H9 (cell line): ENCODE data around the gene PRG2. TPM values are rescaled to one million over a fixed set of nuclear protein-coding genes. Genes with fewer than 3 reads are reported as not detected.

ENCODE experiments used
- DNase-seq: peaks from one replicate; pipeline ENCODE4 v3.0.0-alpha.2; 2017
- H2AFZ ChIP-seq: one replicate; pipeline ENCODE4 v1.6.1; 2013; ENCODE audit warnings: mild to moderate bottlenecking, low read length, control low read depth, moderate library complexity
- H2AK5ac ChIP-seq: 2 replicates; pipeline ENCODE4 v1.6.1; 2013; ENCODE audit warnings: low read length, control low read depth, mixed read lengths; ENCODE audit not compliant: insufficient read length
- H2BK120ac ChIP-seq: one replicate; pipeline ENCODE4 v1.6.1; 2013; ENCODE audit warnings: low read depth, mild to moderate bottlenecking, low read length, control low read depth, inconsistent platforms; ENCODE audit not compliant: poor library complexity, severe bottlenecking
- H2BK12ac ChIP-seq: 2 replicates; pipeline ENCODE4 v1.6.1; 2013; ENCODE audit warnings: low read length, control low read depth, mixed read lengths, low read depth; ENCODE audit not compliant: insufficient read length
- H2BK15ac ChIP-seq: 2 replicates; pipeline ENCODE4 v1.6.1; 2013; ENCODE audit warnings: low read depth, low read length, control low read depth
- H2BK20ac ChIP-seq: one replicate; pipeline ENCODE4 v1.6.1; 2013; ENCODE audit warnings: low read depth, mild to moderate bottlenecking, low read length, control low read depth, inconsistent platforms; ENCODE audit not compliant: poor library complexity, severe bottlenecking
- H2BK5ac ChIP-seq: 2 replicates; pipeline ENCODE4 v1.6.1; 2013; ENCODE audit warnings: low read length, control low read depth, mixed read lengths; ENCODE audit not compliant: insufficient read length
- H3K14ac ChIP-seq: 2 replicates; pipeline ENCODE4 v1.6.1; 2013; ENCODE audit warnings: low read length, control low read depth; ENCODE audit not compliant: insufficient read depth
- H3K18ac ChIP-seq: 2 replicates; pipeline ENCODE4 v1.6.1; 2013; ENCODE audit warnings: low read depth, mild to moderate bottlenecking, mixed read lengths, low read length, control low read depth; ENCODE audit not compliant: insufficient read length
- H3K23ac ChIP-seq: 2 replicates; pipeline ENCODE4 v1.6.1; 2013; ENCODE audit warnings: low read length, control low read depth, mixed read lengths, low read depth; ENCODE audit not compliant: insufficient read length
- H3K23me2 ChIP-seq: 2 replicates; pipeline ENCODE4 v1.6.1; 2013; ENCODE audit warnings: low read depth, mild to moderate bottlenecking, mixed read lengths, low read length, control low read depth; ENCODE audit not compliant: insufficient read length, poor library complexity, severe bottlenecking
- H3K27ac ChIP-seq: 2 replicates; pipeline ENCODE4 v1.5.1; 2013; ENCODE audit warnings: low read length, control low read depth, mixed read lengths, low read depth; ENCODE audit not compliant: insufficient read length
- H3K27me3 ChIP-seq: 2 replicates; pipeline ENCODE4 v1.6.1; 2013; ENCODE audit warnings: low read length, control low read depth, inconsistent platforms; ENCODE audit not compliant: insufficient read depth
- H3K4ac ChIP-seq: 2 replicates; pipeline ENCODE4 v1.6.1; 2013; ENCODE audit warnings: low read depth, mild to moderate bottlenecking, control low read depth, inconsistent platforms, low read length, moderate library complexity
- H3K4me1 ChIP-seq: 2 replicates; pipeline ENCODE4 v1.6.1; 2013; ENCODE audit warnings: low read length, control low read depth, inconsistent platforms; ENCODE audit not compliant: insufficient read depth
- H3K4me2 ChIP-seq: 2 replicates; pipeline ENCODE4 v1.6.1; 2013; ENCODE audit warnings: low read length, control low read depth, mixed read lengths; ENCODE audit not compliant: insufficient read length, insufficient read depth
- H3K56ac ChIP-seq: 2 replicates; pipeline ENCODE4 v1.6.1; 2013; ENCODE audit warnings: low read depth, mild to moderate bottlenecking, mixed read lengths, low read length, control low read depth; ENCODE audit not compliant: insufficient read length
- H3K79me1 ChIP-seq: 2 replicates; pipeline ENCODE4 v1.6.1; 2013; ENCODE audit warnings: low read depth, mild to moderate bottlenecking, moderate library complexity, low read length, control low read depth, inconsistent platforms; ENCODE audit not compliant: insufficient read depth, poor library complexity, severe bottlenecking
- H3K79me2 ChIP-seq: 2 replicates; pipeline ENCODE4 v1.6.1; 2013; ENCODE audit warnings: low read length, control low read depth, inconsistent platforms; ENCODE audit not compliant: insufficient read depth
- H3K9ac ChIP-seq: 2 replicates; pipeline ENCODE4 v1.6.1; 2013; ENCODE audit warnings: low read length, control low read depth, mixed read lengths; ENCODE audit not compliant: insufficient read length; ENCODE audit errors: extremely low read depth
- H3K9me3 ChIP-seq: one replicate; pipeline ENCODE4 v1.6.1; 2013; ENCODE audit warnings: low read depth, low read length, inconsistent platforms; ENCODE audit not compliant: control insufficient read depth
- H3T11ph ChIP-seq: one replicate; pipeline ENCODE4 v1.6.1; 2013; ENCODE audit warnings: mild to moderate bottlenecking, low read length, control low read depth, inconsistent platforms
- H4K20me1 ChIP-seq: one replicate; pipeline ENCODE4 v1.6.1; 2013; ENCODE audit not compliant: control insufficient read depth, insufficient read length, insufficient read depth
- H4K5ac ChIP-seq: 2 replicates; pipeline ENCODE4 v1.6.1; 2013; ENCODE audit warnings: low read depth, mild to moderate bottlenecking, mixed read lengths, low read length, control low read depth; ENCODE audit not compliant: insufficient read length
- H4K8ac ChIP-seq: replicated peaks from 2 replicates; pipeline ENCODE4 v1.6.1; 2013; ENCODE audit warnings: low read length, control low read depth, mixed read lengths, low read depth; ENCODE audit not compliant: insufficient read length
- H4K91ac ChIP-seq: 2 replicates; pipeline ENCODE4 v1.6.1; 2013; ENCODE audit warnings: low read depth, mild to moderate bottlenecking, moderate library complexity, mixed read lengths, low read length, control low read depth; ENCODE audit not compliant: insufficient read length
- H3K27ac Mint-ChIP-seq, 3 experiments: 2 replicates in 2 of 3; 3 replicates in 1 of 3; pipeline ENCODE4 v1.8.0; 2020 to 2021; ENCODE audit warnings: mixed read lengths in 3 of 3, mild to moderate bottlenecking in 1 of 3, moderate library complexity in 1 of 3
- H3K27me3 Mint-ChIP-seq: 2 replicates; pipeline ENCODE4 v1.8.0; 2021; ENCODE audit warnings: low read depth, mild to moderate bottlenecking, moderate library complexity, mixed read lengths
- H3K36me3 Mint-ChIP-seq, 3 experiments: 2 replicates in 2 of 3; 3 replicates in 1 of 3; pipeline ENCODE4 v1.8.0; 2020 to 2021; ENCODE audit warnings: low read depth in 3 of 3, mixed read lengths in 3 of 3; ENCODE audit not compliant: insufficient read depth in 1 of 3
- H3K4me1 Mint-ChIP-seq, 2 experiments: 2 replicates each; pipeline ENCODE4 v1.8.0; 2020; ENCODE audit warnings: mixed read lengths in 2 of 2
- H3K4me3 Mint-ChIP-seq, 2 experiments: 2 replicates in 1 of 2; 3 replicates in 1 of 2; pipeline ENCODE4 v1.8.0; 2020 to 2021; ENCODE audit warnings: mild to moderate bottlenecking in 2 of 2, mixed read lengths in 2 of 2, moderate library complexity in 1 of 2
- H3K9me3 Mint-ChIP-seq, 2 experiments: 2 replicates in 1 of 2; 3 replicates in 1 of 2; pipeline ENCODE4 v1.8.0; 2020; ENCODE audit warnings: mild to moderate bottlenecking in 2 of 2, mixed read lengths in 2 of 2, moderate library complexity in 1 of 2
- CTCF ChIP-seq: fragments of 200-600 bp; sonication (generic); conservative IDR thresholded peaks from 3 replicates; pipeline ENCODE4 v1.8.0; 2021; ENCODE audit warnings: antibody characterized with exemption, mild to moderate bottlenecking
- whole genome bisulfite sequencing: extraction: QIAGEN DNeasy Blood & Tissue Kit; methylation state at CpG from one replicate; pipeline ENCODE4 v1.1.7; 2013; ENCODE audit warnings: missing lambda C conversion rate, low lambda C conversion rate, mixed read lengths; ENCODE audit not compliant: insufficient read length; ENCODE audit errors: extremely low coverage; 5-methylcytosine and 5-hydroxymethylcytosine counted together
- total RNA-seq: library from RNA; stranded (reverse); gene quantifications from 2 replicates; pipeline ENCODE4 v1.2.1, GENCODE V29; 2021

Gene PRG2
- total RNA-seq, 1 experiment from 2014 or later, result not detected

- H2BK20ac ChIP-seq, result no peak overlapping the region
- H3K9ac ChIP-seq, result no peak overlapping the region
- no peaks in the 10 kb centered on the region for H4K20me1 ChIP-seq
- no peak overlapping the region for H3K27ac ChIP-seq
- no peaks in the 10 kb centered on the region for H3K9me3 Mint-ChIP-seq
- no peak overlapping the region for H2BK15ac ChIP-seq
- no CpG with 5 or more reads among the region's 6 CpGs for WGBS
- no peaks in the 10 kb centered on the region for H3K4me1 Mint-ChIP-seq
- no peak overlapping the region for H3K23ac ChIP-seq
- H4K8ac ChIP-seq, result no peak overlapping the region
- no peaks in the 10 kb centered on the region for H3K36me3 Mint-ChIP-seq
- H4K91ac ChIP-seq, result no peak overlapping the region
- no peaks in the 10 kb centered on the region for H3K79me2 ChIP-seq
- H3K23me2 ChIP-seq, result no peaks in the 10 kb centered on the region
- H3K27me3 ChIP-seq, result no peaks in the 10 kb centered on the region
- no peak overlapping the region for H2BK12ac ChIP-seq
- peaks cover 13% of the 10 kb centered on the region for H3K27me3 Mint-ChIP-seq
- H3K4ac ChIP-seq, result no peak overlapping the region
- no peak for DNase-seq
- no peak overlapping the region for H3K4me2 ChIP-seq
- no peak overlapping the region for H3K27ac Mint-ChIP-seq
- no peak overlapping the region for H3T11ph ChIP-seq
- H3K56ac ChIP-seq, result no peak overlapping the region
- no peak overlapping the region; the same call in 1 of the 2 replicates for H3K14ac ChIP-seq
- TF ChIP-seq CTCF, result no peak
- no peak overlapping the region for H2BK120ac ChIP-seq
- no peaks in the 10 kb centered on the region for H3K79me1 ChIP-seq
- no peak overlapping the region for H3K4me3 Mint-ChIP-seq
- H3K9me3 ChIP-seq, result no peaks in the 10 kb centered on the region
- no peak overlapping the region for H2AFZ ChIP-seq
- no peaks in the 10 kb centered on the region for H3K4me1 ChIP-seq
- H2AK5ac ChIP-seq, result no peak overlapping the region
- H4K5ac ChIP-seq, result no peak overlapping the region
- H2BK5ac ChIP-seq, result no peak overlapping the region
- no peak overlapping the region for H3K18ac ChIP-seq
These were observed 49.3 kb upstream of the PRG2 start for GRCh38 chr11:57439786-57440185.
